ENCODE data around the gene WDR82.
A peak's percentile ranks its signal among the peaks of the same experiment; 100 is the strongest.
"Not testable (repeated sequence)": the region's sequence is repeated elsewhere in the genome, so short reads cannot be mapped to it uniquely, and the experiment has no call there.

WDR82 gene

GRCh38 chr3:52281981-52282801, 3.7 kb upstream of the WDR82 start:
- no peak for DNase-seq (ENCODE audit: low read depth)

GRCh38 chr3:52280050-52280461, 1.6 kb upstream of the WDR82 start:
- DNase-seq (ENCODE audit: low read depth): no peak
- no peak overlapping the region for H3K4me3 ChIP-seq (ENCODE audit: low read depth, low read length)
- TF ChIP-seq CTCF (IDR thresholded peaks at IDR 0.05; ENCODE audit: low read depth, low read length) (no peak), POLR2A (IDR thresholded peaks at IDR 0.05; ENCODE audit: extremely low read depth, insufficient read length) (no peak), MYC (IDR thresholded peaks at IDR 0.05; ENCODE audit: low read depth, low read length) (no peak), MAX (IDR thresholded peaks at IDR 0.05; ENCODE audit: low read depth, low read length) (no peak)

More at GRCh38 chr3:52281981-52282801, 3.7 kb upstream of the WDR82 start:
- no peak for TF ChIP-seq POLR2A (IDR thresholded peaks at IDR 0.05; ENCODE audit: extremely low read depth, insufficient read length)
- TF ChIP-seq MAX (IDR thresholded peaks at IDR 0.05; ENCODE audit: low read depth, low read length): no peak
- H3K4me3 ChIP-seq (ENCODE audit: low read depth, low read length): no peak overlapping the region

- no peak for TF ChIP-seq POLR2A (IDR thresholded peaks at IDR 0.05; ENCODE audit: extremely low read depth, insufficient read length)
- no peak for TF ChIP-seq MYC (IDR thresholded peaks at IDR 0.05; ENCODE audit: low read depth, low read length)
- TF ChIP-seq MAX (IDR thresholded peaks at IDR 0.05; ENCODE audit: low read depth, low read length): no peak
- no peak for TF ChIP-seq CTCF (IDR thresholded peaks at IDR 0.05; ENCODE audit: low read depth, low read length)
- no peak for DNase-seq (ENCODE audit: low read depth)
- H3K4me3 ChIP-seq (ENCODE audit: low read depth, low read length): no peak overlapping the region
Measured at GRCh38 chr3:52279596-52279995, 1.1 kb upstream of the WDR82 start.

- H3K4me3 ChIP-seq (ENCODE audit: low read depth, low read length): peak overlapping the region; percentile 96
- no peak for TF ChIP-seq MAX (IDR thresholded peaks at IDR 0.05; ENCODE audit: low read depth, low read length)
- TF ChIP-seq MYC (IDR thresholded peaks at IDR 0.05; ENCODE audit: low read depth, low read length): no peak
- no peak for TF ChIP-seq POLR2A (IDR thresholded peaks at IDR 0.05; ENCODE audit: extremely low read depth, insufficient read length)
- TF ChIP-seq CTCF (IDR thresholded peaks at IDR 0.05; ENCODE audit: low read depth, low read length): no peak
- peak; percentile 68 for DNase-seq (ENCODE audit: low read depth)
Measured at GRCh38 chr3:52277972-52278509, 408 bp downstream of the WDR82 start.

GRCh38 chr3:52277071-52277964, 1.1 kb downstream of the WDR82 start:
- TF ChIP-seq POLR2A (IDR thresholded peaks at IDR 0.05; ENCODE audit: extremely low read depth, insufficient read length) (peak; percentile 27), MYC (IDR thresholded peaks at IDR 0.05; ENCODE audit: low read depth, low read length) (peak; percentile 68), CTCF (IDR thresholded peaks at IDR 0.05; ENCODE audit: low read depth, low read length) (no peak), MAX (IDR thresholded peaks at IDR 0.05; ENCODE audit: low read depth, low read length) (peak; percentile 85)
- peak; percentile 74 for DNase-seq (ENCODE audit: low read depth)
- peak overlapping the region; percentile 96 for H3K4me3 ChIP-seq (ENCODE audit: low read depth, low read length)

- peak overlapping the region; percentile 23 for H3K4me3 ChIP-seq (ENCODE audit: low read depth, low read length)
- DNase-seq (ENCODE audit: low read depth): not testable (repeated sequence)
Measured at GRCh38 chr3:52274781-52275180, 3.7 kb downstream of the WDR82 start.
